ENCODE measurements around the gene REV3L.
"Not testable (repeated sequence)": the region's sequence is repeated elsewhere in the genome, so short reads cannot be mapped to it uniquely, and the experiment has no call there.

The REV3L gene

GRCh38 chr6:111300938-111301800 is 181.8 kb downstream of the REV3L start:
- not testable (repeated sequence) for DNase-seq (ENCODE audit: low spot score)

GRCh38 chr6:111297776-111298175 is 185.2 kb downstream of the REV3L start:
- no peak for DNase-seq (ENCODE audit: low spot score)

DNA sequence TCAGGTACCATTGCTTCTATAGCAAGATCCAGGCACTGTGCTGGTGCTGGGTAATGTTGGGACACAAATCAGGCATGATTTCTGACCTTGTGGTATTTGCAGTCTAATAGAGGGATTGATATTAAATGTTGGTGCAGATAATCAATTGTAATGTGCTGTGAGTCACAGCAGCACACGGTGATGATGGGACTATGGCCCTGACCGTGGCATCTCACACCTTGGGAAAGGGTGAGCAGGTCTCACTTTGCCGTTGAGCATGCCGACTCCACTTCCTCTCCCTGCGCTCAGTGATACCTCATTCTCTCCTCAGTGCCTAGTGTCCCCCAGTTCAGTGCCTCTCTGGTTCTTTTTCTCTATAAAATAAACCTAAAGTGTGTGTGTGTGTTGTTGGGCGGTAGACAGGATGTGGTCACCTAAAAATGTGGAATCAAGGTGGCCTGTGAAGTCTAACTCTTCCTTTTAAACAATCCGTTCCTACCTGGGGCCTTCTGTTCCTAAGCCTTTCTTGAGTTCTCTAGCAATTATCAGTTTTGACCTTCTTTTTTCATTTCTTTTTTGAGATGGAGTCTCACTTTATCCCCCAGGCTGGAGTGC is 188.5 kb downstream of the REV3L start:
- no peak for DNase-seq (ENCODE audit: low spot score)

DNA sequence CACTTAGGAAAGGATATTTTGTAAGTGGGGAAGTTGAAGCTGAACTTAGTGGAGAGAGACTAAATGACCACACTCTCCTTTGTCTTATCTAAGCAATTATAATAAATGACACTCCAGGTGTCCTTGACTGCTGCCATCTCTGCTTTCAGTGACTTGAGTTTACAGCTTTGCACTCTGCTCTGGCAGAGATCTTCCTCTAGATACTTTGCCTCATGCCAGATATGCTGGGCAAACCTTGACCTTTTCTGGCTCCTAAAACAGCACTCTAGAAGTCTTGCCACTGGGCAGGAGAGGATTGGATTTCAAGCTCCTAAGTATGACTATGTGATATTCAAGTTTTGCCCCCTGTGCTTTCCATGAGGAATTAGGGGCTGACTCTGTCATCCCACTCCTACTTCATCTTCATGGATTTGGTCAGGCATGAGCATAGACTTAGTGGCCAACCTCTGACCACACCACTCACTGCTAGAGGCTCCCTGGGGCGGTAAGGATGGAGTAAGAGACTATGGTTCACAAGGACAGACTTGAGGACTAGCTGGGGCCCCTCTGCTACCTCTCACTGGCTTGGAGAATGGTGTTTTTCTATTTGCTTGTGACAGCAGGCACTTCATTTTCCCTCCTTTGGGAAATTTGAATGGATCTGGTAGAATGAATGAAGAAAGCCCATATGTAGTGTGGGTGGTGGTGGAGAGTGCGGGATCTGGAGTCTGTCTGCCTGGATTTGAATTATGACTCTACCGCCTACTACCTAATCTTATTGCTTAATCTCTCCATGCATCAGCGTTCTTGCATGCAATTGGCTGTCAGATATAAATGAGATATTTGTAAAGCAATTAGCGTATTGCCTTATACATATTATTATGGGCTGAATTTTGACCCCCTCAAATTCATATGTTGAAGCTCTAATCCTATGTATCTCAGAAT is 191.4 kb downstream of the REV3L start:
- DNase-seq (ENCODE audit: low spot score) = no peak

GRCh38 chr6:111290689-111291335 is 192.2 kb downstream of the REV3L start:
- not testable (repeated sequence) for DNase-seq (ENCODE audit: low spot score)

DNA sequence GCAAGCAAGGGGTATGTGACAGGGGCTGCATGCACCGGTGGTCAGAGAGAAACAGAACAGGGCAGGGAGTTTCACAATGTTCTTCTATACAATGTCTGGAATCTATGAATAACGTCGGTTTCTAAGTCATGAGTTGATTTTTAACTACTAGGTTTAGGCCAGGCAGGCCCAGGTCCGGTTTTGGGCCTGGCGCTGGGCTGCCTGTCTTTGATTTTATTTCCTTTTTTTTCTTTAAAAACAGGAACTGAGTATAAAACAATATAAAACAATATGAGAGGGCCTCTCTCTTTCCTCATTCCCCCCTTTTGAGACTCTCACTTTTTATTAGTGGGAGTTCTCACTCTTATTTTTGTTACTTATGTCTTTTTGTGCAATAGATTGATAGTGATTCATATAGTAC is 198.7 kb downstream of the REV3L start:
- not testable (repeated sequence) for DNase-seq (ENCODE audit: low spot score)

DNA sequence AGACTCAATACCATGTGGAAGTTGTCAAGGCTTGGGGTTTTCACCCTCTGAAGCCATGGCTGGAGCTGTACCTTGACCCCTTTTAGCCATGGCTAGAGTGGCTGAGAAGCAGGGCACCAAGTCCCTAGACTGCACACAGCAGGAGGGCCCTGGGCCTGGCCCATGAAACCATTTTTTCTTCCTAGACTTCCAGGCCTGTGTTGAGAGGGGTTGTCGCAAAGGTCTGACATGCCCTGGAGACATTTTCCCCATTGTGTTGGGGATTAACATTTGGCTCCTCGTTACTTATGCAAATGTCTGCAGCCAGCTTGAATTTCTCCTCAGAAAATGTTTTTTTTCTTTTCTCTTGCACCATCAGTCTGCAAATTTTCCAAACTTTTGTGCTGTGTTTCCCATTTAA is 199.3 kb downstream of the REV3L start:
- DNase-seq (ENCODE audit: low spot score) = no peak

- no peak for DNase-seq (ENCODE audit: low spot score)
Measured at GRCh38 chr6:111282515-111282914, 200.5 kb downstream of the REV3L start.

GRCh38 chr6:111280445-111280955 is 202.5 kb downstream of the REV3L start:
- DNase-seq (ENCODE audit: low spot score) = no peak

GRCh38 chr6:111278731-111279130 is 204.3 kb downstream of the REV3L start:
- DNase-seq (ENCODE audit: low spot score) = no peak

GRCh38 chr6:111277819-111278218 is 205.2 kb downstream of the REV3L start:
- DNase-seq (ENCODE audit: low spot score) = no peak

GRCh38 chr6:111276736-111277135 is 206.3 kb downstream of the REV3L start:
- no peak for DNase-seq (ENCODE audit: low spot score)

DNA sequence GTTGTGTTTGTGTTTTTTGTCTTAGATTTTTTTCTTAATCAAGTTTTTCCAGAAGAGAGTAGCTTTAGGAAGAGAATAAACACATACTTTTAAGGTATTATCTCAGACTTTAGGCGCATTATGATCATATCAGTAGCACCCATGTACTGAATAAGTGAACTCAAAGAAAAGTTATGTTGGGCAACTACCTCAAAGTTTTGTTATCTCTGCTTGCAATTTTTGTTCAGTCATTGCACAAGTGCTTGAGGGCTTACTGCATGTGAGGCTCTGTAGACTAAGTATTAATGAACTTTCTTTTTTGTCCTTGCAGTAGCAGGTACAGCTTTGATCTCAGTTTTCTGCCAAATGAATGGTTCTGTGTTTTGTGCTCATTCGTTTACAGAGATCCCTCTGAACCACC is 206.7 kb downstream of the REV3L start:
- no peak for DNase-seq (ENCODE audit: low spot score)

GRCh38 chr6:111274593-111275217 is 208.3 kb downstream of the REV3L start:
- no peak for DNase-seq (ENCODE audit: low spot score)

- DNase-seq (ENCODE audit: low spot score) = no peak
Measured at GRCh38 chr6:111270121-111270520, 212.9 kb downstream of the REV3L start.

GRCh38 chr6:111269401-111269970 is 213.5 kb downstream of the REV3L start:
- DNase-seq (ENCODE audit: low spot score) = no peak

DNA sequence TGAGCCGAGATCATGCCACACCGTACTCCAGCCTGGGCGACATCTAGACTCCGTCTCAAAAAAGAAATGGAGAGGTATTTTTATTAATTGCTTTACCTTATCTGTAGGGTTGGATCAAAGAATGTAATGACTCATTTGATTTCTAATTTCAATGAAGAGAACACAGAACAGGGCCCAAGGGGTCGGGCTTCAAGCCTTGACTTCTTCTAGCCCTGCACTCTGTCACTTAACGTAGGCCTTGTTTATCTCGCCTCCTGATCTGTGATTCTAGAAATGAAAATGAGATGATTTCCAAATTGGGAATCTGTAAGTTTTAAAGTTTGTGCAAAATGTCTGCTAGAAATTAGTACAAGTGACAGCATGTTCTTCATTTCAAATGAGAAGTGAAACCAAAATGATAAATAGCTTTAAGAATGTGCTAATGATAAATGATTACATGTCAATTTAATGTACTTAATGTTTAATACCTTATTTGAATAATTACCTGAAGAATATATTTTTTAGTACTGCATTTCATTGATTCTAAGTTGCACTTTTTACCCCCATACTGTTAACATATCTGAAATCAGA is 215.2 kb downstream of the REV3L start:
- no peak for DNase-seq (ENCODE audit: low spot score)

DNA sequence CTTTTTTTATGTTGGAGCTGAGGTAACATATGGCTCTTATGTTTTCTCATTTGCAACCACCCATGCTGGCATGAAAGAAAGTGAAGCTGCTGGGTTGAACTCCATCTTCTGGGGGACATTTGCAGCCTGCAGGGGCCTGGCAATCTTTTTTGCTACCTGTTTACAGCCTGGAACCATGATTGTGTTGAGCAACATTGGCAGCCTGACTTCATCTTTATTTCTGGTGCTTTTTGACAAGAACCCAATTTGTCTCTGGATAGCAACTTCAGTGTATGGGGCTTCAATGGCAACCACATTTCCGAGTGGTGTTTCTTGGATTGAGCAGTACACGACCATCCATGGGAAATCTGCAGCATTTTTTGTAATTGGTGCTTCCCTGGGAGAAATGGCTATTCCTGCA is 216.7 kb downstream of the REV3L start:
- no peak for DNase-seq (ENCODE audit: low spot score)

DNA sequence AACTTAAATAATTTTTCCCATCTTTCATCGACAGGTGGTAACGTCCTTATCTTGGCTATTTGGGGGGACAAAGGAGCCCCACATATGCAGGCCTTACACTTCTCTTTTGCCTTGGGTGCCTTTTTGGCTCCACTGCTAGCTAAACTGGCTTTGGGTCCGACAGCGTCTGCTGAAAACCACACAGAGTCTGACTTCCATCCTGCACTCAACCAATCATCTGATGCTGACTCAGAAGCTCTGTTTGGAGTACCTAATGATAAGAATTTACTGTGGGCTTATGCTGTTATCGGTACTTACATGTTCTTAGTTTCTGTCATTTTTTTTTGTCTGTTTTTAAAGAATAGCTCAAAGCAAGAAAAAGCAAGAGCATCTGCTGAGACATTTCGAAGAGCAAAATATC is 217.2 kb downstream of the REV3L start:
- DNase-seq (ENCODE audit: low spot score) = no peak

DNA sequence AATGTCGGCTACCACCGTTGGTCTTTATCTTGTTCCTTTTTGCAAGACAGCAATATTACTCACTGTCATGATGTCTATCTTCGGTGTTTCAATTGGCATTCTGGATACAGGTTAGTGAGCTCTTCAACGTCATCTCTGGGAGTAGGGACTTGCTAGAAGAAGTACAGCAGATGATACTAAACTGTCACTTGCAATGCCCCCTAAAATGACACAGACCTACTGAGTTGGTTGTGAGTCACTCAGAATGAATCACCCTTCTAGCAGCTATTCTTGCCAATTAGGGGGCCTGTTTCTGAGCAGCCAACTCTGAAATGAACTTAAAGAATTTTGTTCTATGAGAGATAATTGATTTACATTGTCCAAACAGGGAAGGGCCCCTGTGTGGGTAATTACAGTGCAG is 219.2 kb downstream of the REV3L start:
- peak; percentile 78 for DNase-seq (ENCODE audit: low spot score)

Measured in AG20443 (cell line).